ENCODE results near the gene PHACTR2.

The PHACTR2 gene

GRCh38 chr6:143675946-143676345 is 1.8 kb upstream of the PHACTR2 start:
- DNase-seq, result no peak

GRCh38 chr6:143676437-143677045 is 1.2 kb upstream of the PHACTR2 start:
- no peak for DNase-seq

- DNase-seq, result no peak
These were observed 231 bp upstream of the PHACTR2 start for GRCh38 chr6:143677577-143677890.

GRCh38 chr6:143679041-143679440 is 1.3 kb downstream of the PHACTR2 start:
- no peak for DNase-seq

GRCh38 chr6:143680141-143680540 is 2.4 kb downstream of the PHACTR2 start:
- DNase-seq, result no peak

- DNase-seq, result no peak
These were observed 5.0 kb downstream of the PHACTR2 start for GRCh38 chr6:143682805-143683204.

DNA sequence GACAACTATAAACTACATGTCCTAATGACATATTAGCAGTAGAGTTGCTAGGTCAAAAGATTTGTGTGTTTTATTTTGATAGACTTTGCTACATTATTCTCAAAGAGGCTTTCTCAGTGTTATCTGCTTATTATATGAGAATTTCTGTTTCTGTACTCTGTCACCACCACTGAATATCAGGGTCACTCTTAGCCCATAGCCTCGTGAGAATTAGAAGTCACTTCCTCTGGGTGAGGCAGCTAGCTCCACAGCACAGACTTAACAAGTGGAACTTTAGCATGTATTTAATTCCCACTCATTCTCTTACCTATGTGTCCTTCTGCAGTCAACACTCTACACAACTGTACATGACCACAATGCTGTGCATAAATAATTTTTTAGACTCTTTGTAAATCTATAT is 6.7 kb downstream of the PHACTR2 start:
- no peak for DNase-seq

- no peak for DNase-seq
These were observed 7.9 kb downstream of the PHACTR2 start for GRCh38 chr6:143685653-143686052.

- no peak for DNase-seq
These were observed 9.8 kb downstream of the PHACTR2 start for GRCh38 chr6:143687591-143687990.

DNA sequence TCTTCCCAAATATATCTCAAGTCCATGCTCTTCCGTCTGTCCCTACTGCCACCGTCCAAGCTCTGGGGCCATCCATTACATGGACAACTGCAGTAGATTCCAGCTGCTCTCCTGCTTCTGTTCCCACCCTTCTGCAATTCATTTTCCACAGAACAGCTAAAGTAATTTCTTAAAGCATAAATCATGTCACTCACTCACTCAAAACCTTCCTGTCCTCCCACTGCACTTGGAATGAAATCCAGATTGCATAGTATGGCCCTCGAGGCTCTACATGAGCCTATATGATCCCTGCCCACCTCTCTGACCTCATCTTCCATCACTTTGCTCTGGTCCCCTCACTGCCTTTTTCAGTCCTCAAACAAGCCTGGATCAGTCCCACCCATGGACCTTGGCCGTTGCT is 10.9 kb downstream of the PHACTR2 start:
- DNase-seq, result no peak

- no peak for DNase-seq
These were observed 12.1 kb downstream of the PHACTR2 start for GRCh38 chr6:143689852-143690251.

GRCh38 chr6:143691155-143691554 is 13.4 kb downstream of the PHACTR2 start:
- no peak for DNase-seq

- DNase-seq, result no peak
These were observed 14.3 kb downstream of the PHACTR2 start for GRCh38 chr6:143691900-143692636.

GRCh38 chr6:143692696-143693095 is 14.9 kb downstream of the PHACTR2 start:
- DNase-seq, result no peak

DNA sequence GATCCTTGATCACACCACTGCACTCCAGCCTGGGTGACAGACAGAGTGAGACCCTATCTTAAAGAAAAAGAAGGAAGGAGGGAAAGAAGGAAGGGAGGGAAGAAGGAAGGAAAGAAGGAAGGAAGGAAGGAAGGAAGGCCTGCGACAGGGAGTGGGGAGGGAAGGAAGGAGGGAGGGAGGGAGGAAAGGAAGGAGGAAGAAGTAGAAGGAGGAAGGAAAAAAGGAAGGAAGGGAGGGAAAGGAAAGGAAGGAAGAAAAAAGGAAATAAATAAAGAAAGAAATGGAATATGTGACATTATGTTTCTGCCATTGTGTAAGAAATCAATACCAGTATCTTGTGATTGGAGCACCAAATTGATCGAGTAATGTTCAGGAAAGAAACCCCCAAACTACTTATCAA is 16.2 kb downstream of the PHACTR2 start:
- no peak for DNase-seq

- no peak for DNase-seq
These were observed 16.8 kb downstream of the PHACTR2 start for GRCh38 chr6:143694560-143694959.

DNA sequence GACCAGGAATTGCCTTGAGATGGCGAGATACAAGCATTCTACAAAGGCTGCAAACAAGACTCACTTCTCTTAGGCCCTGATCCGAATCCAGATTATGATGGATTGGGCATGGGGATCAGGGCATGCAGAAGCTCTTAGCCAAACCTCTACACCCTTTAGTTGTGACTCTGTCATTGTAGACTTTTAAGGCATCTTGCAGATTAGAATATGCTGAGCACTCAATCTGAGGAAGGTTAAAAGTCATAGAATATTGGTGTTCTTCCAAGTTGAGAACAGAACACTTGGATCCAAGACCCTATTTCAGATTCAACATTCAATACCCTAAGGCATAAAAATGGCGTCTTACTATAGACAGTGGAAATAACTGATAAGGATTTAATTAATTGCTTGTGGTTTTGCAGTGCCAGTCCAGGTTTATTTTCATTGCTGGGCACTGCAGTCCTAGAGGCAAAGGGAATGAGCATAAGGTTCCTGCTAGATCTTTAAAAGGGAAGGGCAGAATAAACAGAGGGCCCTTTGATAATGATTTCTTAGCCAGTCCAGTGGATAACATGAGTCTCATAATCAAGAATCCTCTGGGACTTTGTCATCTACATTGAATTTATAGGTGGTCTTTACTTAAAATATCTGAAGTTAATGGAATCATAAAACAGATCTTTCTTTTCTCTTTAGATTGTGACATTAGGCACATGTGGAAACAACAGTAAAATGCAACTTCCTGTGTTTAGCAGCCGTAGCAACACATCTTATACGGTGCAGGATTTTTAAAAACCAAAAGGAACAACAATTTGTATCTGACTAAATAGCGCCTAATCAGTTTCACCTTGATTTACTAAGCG is 17.6 kb downstream of the PHACTR2 start:
- DNase-seq, result no peak

GRCh38 chr6:143695969-143696663 is 18.4 kb downstream of the PHACTR2 start:
- no peak for DNase-seq

DNA sequence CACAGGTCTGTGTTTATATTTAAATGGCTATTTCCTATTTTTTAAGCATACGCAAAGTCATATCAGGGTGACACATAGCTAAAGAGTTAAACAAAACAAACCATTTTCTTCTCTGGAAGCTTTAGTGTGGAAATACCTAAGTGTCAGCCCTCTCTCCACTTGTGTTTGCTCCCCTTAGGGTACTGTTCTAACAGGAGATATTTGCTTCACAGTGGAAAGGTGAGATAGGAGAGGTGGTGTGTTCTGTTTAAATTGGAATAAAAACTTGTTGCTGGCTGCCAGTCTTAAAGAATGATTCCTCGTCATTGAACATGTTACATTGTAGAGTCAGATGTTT is 18.9 kb downstream of the PHACTR2 start:
- DNase-seq, result no peak

DNA sequence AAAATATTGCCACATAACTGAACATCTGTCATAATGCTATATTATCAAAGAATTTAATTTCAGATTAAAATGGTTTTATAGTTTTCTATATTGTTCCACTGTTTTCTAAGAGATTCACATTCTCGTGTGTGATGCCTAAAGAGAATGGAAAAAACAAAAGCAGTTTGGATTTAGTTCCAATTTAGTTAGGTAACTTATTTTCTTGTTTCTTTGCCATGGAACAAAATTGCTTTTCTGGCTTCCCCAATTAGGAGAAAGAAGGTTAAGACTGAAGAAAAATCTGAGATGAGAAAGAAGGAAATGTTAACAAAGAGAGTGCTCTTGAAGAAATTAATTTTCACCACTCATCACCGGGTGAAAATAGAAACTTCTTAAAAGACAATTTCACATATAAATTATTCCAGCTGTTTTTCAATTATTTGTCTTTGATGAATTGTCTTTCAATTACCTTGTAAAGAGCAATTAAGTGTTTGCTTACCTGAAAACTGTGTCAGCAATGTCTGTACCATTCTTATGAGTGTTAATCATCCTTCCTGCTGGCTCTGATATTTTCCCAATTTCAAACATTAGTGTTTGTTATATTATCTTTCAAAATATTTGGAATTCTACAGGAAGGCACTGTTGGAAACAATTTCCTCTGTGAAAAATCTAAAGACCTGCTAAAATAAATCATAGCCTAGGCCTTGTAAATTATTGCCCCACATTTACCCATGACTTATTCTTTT is 19.5 kb downstream of the PHACTR2 start:
- no peak for DNase-seq

GRCh38 chr6:143698329-143698728 is 20.6 kb downstream of the PHACTR2 start:
- DNase-seq, result no peak

DNA sequence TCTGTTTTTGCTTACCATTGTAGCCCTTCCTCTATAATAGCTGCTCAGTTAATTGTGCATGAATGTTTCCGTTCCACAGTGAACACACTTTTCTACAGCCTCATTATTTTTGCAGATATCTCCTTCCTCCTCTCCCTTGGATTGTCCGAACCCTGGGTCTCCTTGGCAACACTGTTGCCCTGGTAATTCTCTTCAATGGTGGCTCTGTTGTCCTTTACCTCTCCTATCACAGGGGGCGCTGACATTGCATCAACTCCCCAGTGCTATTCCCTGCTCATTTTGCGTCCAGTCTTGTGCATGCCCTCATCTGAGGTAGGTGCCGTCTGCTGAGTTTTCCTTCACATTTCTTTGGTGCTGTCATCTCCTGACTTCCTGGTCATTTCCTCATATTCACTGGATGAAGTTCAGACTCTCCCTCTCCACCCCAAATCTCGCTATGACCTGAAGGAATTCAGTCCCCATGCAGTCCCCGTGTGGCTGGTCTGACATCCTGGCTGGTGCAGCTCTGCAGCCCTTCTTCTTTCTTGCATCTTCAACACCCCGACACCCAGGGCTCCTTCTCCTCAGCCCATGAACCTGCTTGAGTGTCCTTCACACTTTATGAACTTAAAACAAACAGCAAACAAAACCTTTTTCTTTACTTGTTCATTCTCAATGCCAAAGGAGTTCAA is 21.1 kb downstream of the PHACTR2 start:
- DNase-seq, result no peak
